ENCODE data around the gene SYDE2. TPM values are rescaled to one million over a fixed set of nuclear protein-coding genes. Genes with fewer than 3 reads are reported as not detected.

Gene SYDE2
- total RNA-seq, 1 experiment from 2014 or later, result 19.9 TPM

- ChIA-PET POLR2A (no interaction called here), CTCF (interaction anchor here (0.5 to 2.4 kb wide), 4 partner anchors 10 to 190 kb away, joined by 3 to 6 read pairs (median 4); partner anchors contain the start of gene C1orf52)
- Histone ChIP-seq H3K4me1 (peaks cover 27% of the 10 kb centered on the region), H3K36me3 (ENCODE audit: control insufficient read depth, insufficient read depth, low read length) (no peaks in the 10 kb centered on the region), H3K27me3 (replicated peaks; ENCODE audit: control insufficient read depth, insufficient read depth, low read length) (no peaks in the 10 kb centered on the region), H3K9me3 (no peaks in the 10 kb centered on the region), H3K4me3 (ENCODE audit: low read depth, low read length) (no peak overlapping the region)
- no peaks in the 10 kb centered on the region for H3K36me3 Mint-ChIP-seq (ENCODE audit: insufficient read depth, unreplicated experiment)
- H3K9me3 Mint-ChIP-seq (ENCODE audit: unreplicated experiment), result no peaks in the 10 kb centered on the region
- H3K27me3 Mint-ChIP-seq (ENCODE audit: insufficient read depth, unreplicated experiment), result no peaks in the 10 kb centered on the region
- no peaks in the 10 kb centered on the region for H3K4me1 Mint-ChIP-seq (ENCODE audit: low read depth, unreplicated experiment)
- TF ChIP-seq, protein P1, sequence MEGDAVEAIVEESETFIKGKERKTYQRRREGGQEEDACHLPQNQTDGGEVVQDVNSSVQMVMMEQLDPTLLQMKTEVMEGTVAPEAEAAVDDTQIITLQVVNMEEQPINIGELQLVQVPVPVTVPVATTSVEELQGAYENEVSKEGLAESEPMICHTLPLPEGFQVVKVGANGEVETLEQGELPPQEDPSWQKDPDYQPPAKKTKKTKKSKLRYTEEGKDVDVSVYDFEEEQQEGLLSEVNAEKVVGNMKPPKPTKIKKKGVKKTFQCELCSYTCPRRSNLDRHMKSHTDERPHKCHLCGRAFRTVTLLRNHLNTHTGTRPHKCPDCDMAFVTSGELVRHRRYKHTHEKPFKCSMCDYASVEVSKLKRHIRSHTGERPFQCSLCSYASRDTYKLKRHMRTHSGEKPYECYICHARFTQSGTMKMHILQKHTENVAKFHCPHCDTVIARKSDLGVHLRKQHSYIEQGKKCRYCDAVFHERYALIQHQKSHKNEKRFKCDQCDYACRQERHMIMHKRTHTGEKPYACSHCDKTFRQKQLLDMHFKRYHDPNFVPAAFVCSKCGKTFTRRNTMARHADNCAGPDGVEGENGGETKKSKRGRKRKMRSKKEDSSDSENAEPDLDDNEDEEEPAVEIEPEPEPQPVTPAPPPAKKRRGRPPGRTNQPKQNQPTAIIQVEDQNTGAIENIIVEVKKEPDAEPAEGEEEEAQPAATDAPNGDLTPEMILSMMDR (IDR thresholded peaks at IDR 0.05; ENCODE audit: insufficient read depth in 1 of 2, low read depth in 1 of 2, low read length in 1 of 2, severe bottlenecking in 1 of 2, unreplicated experiment in 1 of 2), result no peak
- intact Hi-C loops (cut with micrococcal nuclease; ENCODE audit: unreplicated experiment), result loop anchor here (1.0 to 2.0 kb wide), 2 partner anchors 9 to 89 kb away; no protein-coding TSS in a partner anchor
- H3K4me3 Mint-ChIP-seq (ENCODE audit: unreplicated experiment), result no peak overlapping the region
- DNase-seq, result peak in 1 of 2 experiments; percentile 34
- no TSS peak for BruUV-seq (replicated peaks)
- no peak overlapping the region for H3K27ac Mint-ChIP-seq (ENCODE audit: unreplicated experiment)
Observed at GRCh38 chr1:85135392-85135798, 65.4 kb downstream of the SYDE2 start.

DNA sequence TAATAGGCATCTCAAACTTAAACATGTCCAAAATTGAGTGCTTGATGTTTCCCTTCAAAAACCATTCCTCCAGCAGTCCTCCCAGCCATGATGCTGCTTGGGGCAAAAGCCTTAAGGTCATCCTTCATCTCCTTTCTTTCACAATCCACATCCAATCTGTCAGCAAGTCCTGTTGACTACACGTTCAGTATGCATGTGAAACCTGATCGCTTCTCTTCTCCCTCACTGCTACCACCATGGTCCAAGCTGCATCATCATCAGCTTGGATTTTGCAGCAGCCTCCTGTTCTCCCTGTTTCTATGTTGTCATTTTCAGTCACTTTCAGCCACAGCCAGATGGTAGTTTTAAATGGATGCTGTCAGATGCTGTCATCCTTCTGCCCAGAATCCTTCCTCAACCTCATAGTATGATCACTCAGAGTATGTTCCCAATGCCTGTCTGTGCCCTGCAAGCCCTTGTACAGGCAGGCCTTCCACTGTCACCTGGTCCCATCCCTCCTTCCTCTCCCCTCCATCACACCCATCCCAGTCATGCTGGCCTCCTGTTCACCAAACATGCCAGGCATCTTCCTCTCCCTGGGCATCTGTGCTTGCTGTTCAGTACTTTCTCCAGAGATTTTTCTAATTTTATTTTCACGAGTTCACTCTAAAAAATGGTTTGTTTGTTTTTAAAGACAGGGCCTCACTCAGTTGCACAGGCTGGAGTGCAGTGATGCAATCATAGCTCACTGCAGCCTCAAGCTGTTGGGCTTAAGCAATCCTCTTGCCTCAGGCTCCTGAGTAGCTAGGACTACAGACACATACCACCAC, 66.0 kb downstream of the SYDE2 start:
- intact Hi-C loops (cut with micrococcal nuclease; ENCODE audit: unreplicated experiment), result loop anchor here (1.0 to 2.0 kb wide), 2 partner anchors 10 to 90 kb away; no protein-coding TSS in a partner anchor
- peak; percentile 63 for DNase-seq
- no peaks in the 10 kb centered on the region for H3K27me3 ChIP-seq (replicated peaks; ENCODE audit: control insufficient read depth, insufficient read depth, low read length)
- H3K4me1 ChIP-seq, result peaks cover 27% of the 10 kb centered on the region
- H3K27ac Mint-ChIP-seq (ENCODE audit: unreplicated experiment), result no peak overlapping the region
- H3K36me3 ChIP-seq (ENCODE audit: control insufficient read depth, insufficient read depth, low read length), result no peaks in the 10 kb centered on the region
- H3K4me3 ChIP-seq (ENCODE audit: low read depth, low read length), result no peak overlapping the region
- no peaks in the 10 kb centered on the region for H3K27me3 Mint-ChIP-seq (ENCODE audit: insufficient read depth, unreplicated experiment)
- H3K9me3 ChIP-seq, result no peaks in the 10 kb centered on the region
- TF ChIP-seq, protein P1 (IDR thresholded peaks at IDR 0.05; ENCODE audit: insufficient read depth in 1 of 2, low read depth in 1 of 2, low read length in 1 of 2, severe bottlenecking in 1 of 2, unreplicated experiment in 1 of 2), result no peak
- H3K4me3 Mint-ChIP-seq (ENCODE audit: unreplicated experiment), result no peak overlapping the region
- ChIA-PET CTCF (interaction anchor here (0.5 to 2.4 kb wide), 4 partner anchors 9 to 190 kb away, joined by 3 to 6 read pairs (median 4); partner anchors contain the start of gene C1orf52), POLR2A (no interaction called here)
- no peaks in the 10 kb centered on the region for H3K36me3 Mint-ChIP-seq (ENCODE audit: insufficient read depth, unreplicated experiment)
- H3K9me3 Mint-ChIP-seq (ENCODE audit: unreplicated experiment), result no peaks in the 10 kb centered on the region
- BruUV-seq (replicated peaks), result no TSS peak
- H3K4me1 Mint-ChIP-seq (ENCODE audit: low read depth, unreplicated experiment), result no peaks in the 10 kb centered on the region

DNA sequence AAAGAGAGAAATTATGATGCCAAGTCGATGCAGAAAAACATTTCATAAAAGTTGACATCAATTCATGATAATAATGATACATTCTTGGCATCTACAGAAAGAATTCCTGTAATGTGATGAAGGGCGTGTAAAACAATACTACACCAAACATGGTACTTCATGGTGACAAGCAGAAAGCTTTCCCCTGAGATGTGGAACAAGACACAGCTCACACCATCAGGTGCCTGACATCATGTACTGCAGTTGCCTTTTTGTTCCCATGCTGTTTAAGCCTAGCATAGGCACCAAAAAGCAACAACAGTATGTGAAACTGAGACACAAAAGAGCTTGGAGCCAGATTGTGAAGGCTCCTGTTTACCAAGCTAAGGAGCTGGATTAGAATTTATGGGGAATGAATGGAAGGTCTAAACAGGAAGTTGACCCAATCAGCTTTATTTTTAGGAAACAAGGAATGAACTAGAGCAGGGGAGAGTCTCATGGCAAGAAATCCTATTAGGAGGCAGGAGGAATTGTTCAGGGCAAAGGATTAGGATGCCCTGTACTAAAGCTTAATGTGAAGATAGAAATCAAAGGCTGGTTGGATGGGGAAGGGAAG, 67.2 kb downstream of the SYDE2 start:
- H3K9me3 ChIP-seq, result no peaks in the 10 kb centered on the region
- Mint-ChIP-seq H3K36me3 (ENCODE audit: insufficient read depth, unreplicated experiment) (no peaks in the 10 kb centered on the region), H3K9me3 (ENCODE audit: unreplicated experiment) (no peaks in the 10 kb centered on the region), H3K27ac (ENCODE audit: unreplicated experiment) (no peak overlapping the region), H3K27me3 (ENCODE audit: insufficient read depth, unreplicated experiment) (no peaks in the 10 kb centered on the region), H3K4me3 (ENCODE audit: unreplicated experiment) (no peak overlapping the region), H3K4me1 (ENCODE audit: low read depth, unreplicated experiment) (no peaks in the 10 kb centered on the region)
- no peaks in the 10 kb centered on the region for H3K27me3 ChIP-seq (replicated peaks; ENCODE audit: control insufficient read depth, insufficient read depth, low read length)
- no peak overlapping the region for H3K4me3 ChIP-seq (ENCODE audit: low read depth, low read length)
- BruUV-seq (replicated peaks), result no TSS peak
- ChIA-PET POLR2A (no interaction called here), CTCF (interaction anchor here (2.4 kb wide), 1 partner anchor 24 kb away, joined by 6 read pairs; no protein-coding TSS in a partner anchor)
- H3K36me3 ChIP-seq (ENCODE audit: control insufficient read depth, insufficient read depth, low read length), result no peaks in the 10 kb centered on the region
- DNase-seq, result no peak
- H3K4me1 ChIP-seq, result peaks cover 27% of the 10 kb centered on the region
- TF ChIP-seq, protein P1 (IDR thresholded peaks at IDR 0.05; ENCODE audit: insufficient read depth in 1 of 2, low read depth in 1 of 2, low read length in 1 of 2, severe bottlenecking in 1 of 2, unreplicated experiment in 1 of 2), result no peak
- intact Hi-C loops (cut with micrococcal nuclease; ENCODE audit: unreplicated experiment), result loop anchor here (2.0 kb wide), 1 partner anchor 91 kb away; no protein-coding TSS in a partner anchor
